ENCODE measurements around the gene MLST8. TPM values are rescaled to one million over a fixed set of nuclear protein-coding genes. Genes with fewer than 3 reads are reported as not detected.
A peak's percentile ranks its signal among the peaks of the same experiment; 100 is the strongest.

MLST8 gene
- total RNA-seq, 4 donors from 2014 or later: 61.0 to 95.6 (median 63.1) TPM

DNA sequence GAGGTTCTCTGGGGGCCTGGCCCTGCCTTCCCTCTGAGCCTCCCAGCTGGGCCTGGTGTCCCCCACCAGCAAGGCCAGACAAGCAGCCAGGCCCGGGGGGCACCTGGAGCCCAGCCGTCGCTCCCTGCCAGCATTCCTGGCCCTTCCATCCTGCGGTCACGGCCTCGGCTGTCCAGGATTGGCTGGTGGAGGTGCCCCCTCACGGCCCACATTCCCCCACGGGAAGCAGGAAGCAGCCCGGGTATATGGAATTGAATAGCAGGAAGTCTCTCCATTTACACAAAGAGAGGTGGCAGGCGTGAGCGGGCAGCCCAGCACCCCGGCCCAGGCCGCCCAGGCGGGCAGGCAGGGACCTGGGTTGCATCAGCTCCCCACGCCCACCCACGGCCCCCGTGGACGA, 35.2 kb upstream of the MLST8 start:
- Histone ChIP-seq H3K27me3 (no peaks in the 10 kb centered on the region), H3K4me1 (no peaks in the 10 kb centered on the region), H3K4me3 (replicated peaks in 1 of 3) (peak overlapping the region in 1 of 3 donors; percentile 1), H3K36me3 (peaks cover 20 to 32% of the 10 kb centered on the region in 2 donors), H3K9me3 (no peaks in the 10 kb centered on the region), H3K27ac (peak overlapping the region in 2 of 3 donors; percentile 36 to 78)
- WGBS, 2 donors: 92 to 94% methylated on average over 8 to 18 of the region's 18 CpGs
- DNase-seq: no peak
- intact Hi-C loops (cut with DNase I): no loop called here
- TF ChIP-seq, protein P1, sequence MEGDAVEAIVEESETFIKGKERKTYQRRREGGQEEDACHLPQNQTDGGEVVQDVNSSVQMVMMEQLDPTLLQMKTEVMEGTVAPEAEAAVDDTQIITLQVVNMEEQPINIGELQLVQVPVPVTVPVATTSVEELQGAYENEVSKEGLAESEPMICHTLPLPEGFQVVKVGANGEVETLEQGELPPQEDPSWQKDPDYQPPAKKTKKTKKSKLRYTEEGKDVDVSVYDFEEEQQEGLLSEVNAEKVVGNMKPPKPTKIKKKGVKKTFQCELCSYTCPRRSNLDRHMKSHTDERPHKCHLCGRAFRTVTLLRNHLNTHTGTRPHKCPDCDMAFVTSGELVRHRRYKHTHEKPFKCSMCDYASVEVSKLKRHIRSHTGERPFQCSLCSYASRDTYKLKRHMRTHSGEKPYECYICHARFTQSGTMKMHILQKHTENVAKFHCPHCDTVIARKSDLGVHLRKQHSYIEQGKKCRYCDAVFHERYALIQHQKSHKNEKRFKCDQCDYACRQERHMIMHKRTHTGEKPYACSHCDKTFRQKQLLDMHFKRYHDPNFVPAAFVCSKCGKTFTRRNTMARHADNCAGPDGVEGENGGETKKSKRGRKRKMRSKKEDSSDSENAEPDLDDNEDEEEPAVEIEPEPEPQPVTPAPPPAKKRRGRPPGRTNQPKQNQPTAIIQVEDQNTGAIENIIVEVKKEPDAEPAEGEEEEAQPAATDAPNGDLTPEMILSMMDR (IDR thresholded peaks at IDR 0.05): no peak
- TF ChIP-seq POLR2A (IDR thresholded peaks at IDR 0.05): no peak

DNA sequence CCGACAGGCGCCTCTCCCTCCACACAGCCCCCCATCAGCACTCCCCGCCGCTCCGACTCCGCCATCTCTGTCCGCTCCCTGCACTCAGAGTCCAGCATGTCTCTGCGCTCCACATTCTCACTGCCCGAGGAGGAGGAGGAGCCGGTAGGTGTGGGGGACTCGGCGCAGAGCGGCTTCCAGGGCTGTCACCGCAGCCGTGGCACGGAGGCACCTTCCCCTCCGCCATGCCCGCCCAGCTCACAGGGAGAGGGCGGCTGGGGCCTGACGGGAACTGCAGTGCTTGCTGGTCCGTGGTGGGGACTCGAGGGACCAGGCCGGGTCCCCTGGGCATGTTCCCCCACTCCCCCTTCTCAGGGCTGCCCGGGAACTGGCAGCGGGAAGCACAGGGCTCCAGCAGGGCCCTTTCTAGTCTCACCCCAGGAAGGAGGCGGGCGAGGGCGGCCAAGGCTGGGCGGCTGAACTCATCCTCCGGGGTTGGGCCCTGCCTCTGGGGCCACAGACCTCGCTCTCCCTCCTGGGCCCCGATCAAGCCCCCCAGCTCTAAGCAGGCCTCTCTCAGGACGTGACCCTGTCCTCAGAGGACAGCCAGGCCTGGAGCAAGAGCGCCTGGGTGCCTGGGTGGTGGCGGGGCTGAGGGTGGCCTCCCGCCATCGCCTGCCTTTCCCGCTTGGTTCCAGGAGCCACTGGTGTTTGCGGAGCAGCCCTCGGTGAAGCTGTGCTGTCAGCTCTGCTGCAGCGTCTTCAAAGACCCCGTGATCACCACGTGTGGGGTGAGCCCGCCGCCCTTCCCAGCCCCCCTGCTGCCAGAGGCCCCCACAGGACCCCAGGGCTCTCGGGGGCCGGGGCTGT, 34.4 kb upstream of the MLST8 start:
- Histone ChIP-seq H3K36me3 (peaks cover 27 to 36% of the 10 kb centered on the region in 2 donors), H3K9me3 (no peaks in the 10 kb centered on the region), H3K27me3 (no peaks in the 10 kb centered on the region), H3K4me1 (no peaks in the 10 kb centered on the region), H3K4me3 (replicated peaks in 1 of 3) (peak overlapping the region in 1 of 3 donors; percentile 1), H3K27ac (peak overlapping the region in 2 of 3 donors; percentile 30 to 78)
- TF ChIP-seq, protein P1 (IDR thresholded peaks at IDR 0.05): no peak
- TF ChIP-seq POLR2A (IDR thresholded peaks at IDR 0.05): no peak
- DNase-seq: no peak
- intact Hi-C loops (cut with DNase I): no loop called here
- 88 to 94% methylated on average over 16 to 38 of the region's 47 CpGs for whole genome bisulfite sequencing, 2 donors

GRCh38 chr16:2171601-2172178, 33.6 kb upstream of the MLST8 start:
- intact Hi-C loops (cut with DNase I): no loop called here

DNA sequence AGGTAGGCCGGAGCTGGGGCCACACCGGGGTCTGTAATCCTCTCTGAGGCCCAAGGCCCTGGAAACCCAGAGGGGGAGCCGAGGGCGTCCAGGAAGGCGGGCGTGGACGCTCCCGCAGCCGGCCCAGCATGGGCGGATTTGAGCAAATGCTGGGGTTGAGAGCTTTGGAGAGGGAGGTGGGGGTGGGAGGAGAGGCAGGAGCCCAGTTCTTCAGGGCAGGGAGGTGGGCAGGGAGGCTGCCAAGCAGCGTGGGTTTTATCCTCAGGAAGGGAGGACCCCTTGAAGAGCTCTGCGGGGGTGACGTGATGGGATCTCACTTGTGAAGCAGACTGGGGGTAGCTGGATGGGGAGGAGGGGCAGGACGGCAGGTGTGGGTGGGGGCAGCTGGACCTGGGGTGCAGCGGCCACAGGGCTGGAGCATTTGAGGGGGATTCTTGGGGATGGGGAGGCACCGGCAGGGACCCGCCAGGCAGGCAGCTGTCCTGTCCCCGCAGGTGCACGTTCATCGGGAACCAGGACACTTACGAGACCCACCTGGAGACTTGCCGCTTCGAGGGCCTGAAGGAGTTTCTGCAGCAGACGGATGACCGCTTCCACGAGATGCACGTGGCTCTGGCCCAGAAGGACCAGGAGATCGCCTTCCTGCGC, 32.4 kb upstream of the MLST8 start:
- H3K27me3 ChIP-seq: no peaks in the 10 kb centered on the region
- no peak overlapping the region for H3K27ac ChIP-seq
- peaks cover 41 to 44% of the 10 kb centered on the region in 2 donors for H3K36me3 ChIP-seq
- H3K4me3 ChIP-seq (replicated peaks in 1 of 3): no peak overlapping the region
- no peak for DNase-seq
- H3K9me3 ChIP-seq: no peaks in the 10 kb centered on the region
- TF ChIP-seq POLR2A (IDR thresholded peaks at IDR 0.05): no peak
- TF ChIP-seq, protein P1 (IDR thresholded peaks at IDR 0.05): no peak
- 87 to 88% methylated on average over 28 to 29 of the region's 29 CpGs for WGBS, 2 donors
- H3K4me1 ChIP-seq: no peaks in the 10 kb centered on the region
- intact Hi-C loops (cut with DNase I): no loop called here

More at GRCh38 chr16:2171601-2172178, 33.6 kb upstream of the MLST8 start:
- TF ChIP-seq, protein P1 (IDR thresholded peaks at IDR 0.05): no peak
- no peak for TF ChIP-seq POLR2A (IDR thresholded peaks at IDR 0.05)
- 94 to 95% methylated on average over 17 to 18 of the region's 28 CpGs for WGBS, 2 donors
- Histone ChIP-seq H3K27ac (no peak overlapping the region), H3K27me3 (no peaks in the 10 kb centered on the region), H3K4me1 (no peaks in the 10 kb centered on the region), H3K36me3 (peaks cover 33 to 41% of the 10 kb centered on the region in 2 donors), H3K4me3 (replicated peaks in 1 of 3) (no peak overlapping the region), H3K9me3 (no peaks in the 10 kb centered on the region)
- no peak for DNase-seq

Data from thyroid gland (tissue), 4 donors.